SK-N-MC (cell line): ENCODE results near the gene UCHL5.

Experiments used
- EZH2 ChIP-seq: fragments of 200-600 bp; sonication (generic); IDR thresholded peaks from one replicate; pipeline ENCODE4 v1.6.1; 2017; ENCODE audit warnings: antibody characterized with exemption
- FOXP2 ChIP-seq: optimal IDR thresholded peaks from 2 replicates; pipeline ENCODE3; 2011; ENCODE audit warnings: mild to moderate bottlenecking, moderate library complexity; ENCODE audit not compliant: insufficient read depth; ENCODE audit errors: extremely low read length, control extremely low read depth
- POLR2AphosphoS5 ChIP-seq: IDR thresholded peaks from 2 replicates; pipeline ENCODE4 v1.6.1; 2012; ENCODE audit warnings: mild to moderate bottlenecking, low read depth, low read length, borderline replicate concordance

DNA sequence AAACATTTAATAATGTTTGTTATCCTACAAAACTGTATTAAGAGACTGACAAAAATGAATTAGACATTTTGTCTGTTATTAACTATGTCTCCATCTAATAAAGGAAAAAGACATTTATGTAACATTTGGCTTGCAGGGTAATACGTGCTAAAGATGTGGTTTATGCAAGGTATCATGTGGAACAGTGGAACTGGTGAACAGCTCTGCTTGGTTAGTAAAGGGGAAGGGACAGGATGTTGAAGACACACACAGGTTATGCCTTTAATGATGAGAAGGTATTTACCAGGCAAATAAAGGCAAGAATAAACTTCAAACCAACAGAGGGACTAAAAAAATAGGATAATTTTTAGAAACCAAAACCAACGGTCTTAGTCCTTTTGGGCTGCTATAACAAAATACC is 93.1 kb downstream of the UCHL5 start:
- TF ChIP-seq EZH2 = no peak
- no peak for TF ChIP-seq POLR2AphosphoS5
- no peak for TF ChIP-seq FOXP2
